Duodenal mucosa (tissue), 2 donors: ENCODE data around the gene TRIOBP.
"Not testable (repeated sequence)": the region's sequence is repeated elsewhere in the genome, so short reads cannot be mapped to it uniquely, and the experiment has no call there.

Source experiments
- H3K27ac ChIP-seq: one replicate; pipeline ENCODE4 v1.7.0; 2013; ENCODE audit warnings: low read depth, low read length
- H3K27me3 ChIP-seq, 2 donors: one replicate each; pipeline ENCODE4 v1.7.0; 2013; ENCODE audit warnings: low read length in 2 of 2, control low read depth in 1 of 2; ENCODE audit not compliant: insufficient read depth in 2 of 2, control insufficient read depth in 1 of 2
- H3K36me3 ChIP-seq, 2 donors: one replicate each; pipeline ENCODE4 v1.7.0; 2013; ENCODE audit warnings: low read length in 2 of 2, control low read depth in 1 of 2; ENCODE audit not compliant: insufficient read depth in 2 of 2, control insufficient read depth in 1 of 2
- H3K4me1 ChIP-seq, 2 donors: one replicate each; pipeline ENCODE4 v1.7.0; 2013; ENCODE audit warnings: low read length in 2 of 2, control low read depth in 1 of 2; ENCODE audit not compliant: insufficient read depth in 2 of 2, control insufficient read depth in 1 of 2
- H3K4me3 ChIP-seq, 2 donors: one replicate each; pipeline ENCODE4 v1.7.0; 2013; ENCODE audit warnings: low read length in 2 of 2, low read depth in 1 of 2
- H3K9ac ChIP-seq, 2 donors: one replicate each; pipeline ENCODE4 v1.7.0; 2013; ENCODE audit warnings: low read length in 2 of 2, low read depth in 1 of 2
- H3K9me3 ChIP-seq, 2 donors: one replicate each; pipeline ENCODE4 v1.7.0; 2013; ENCODE audit warnings: low read length in 2 of 2, control low read depth in 1 of 2; ENCODE audit not compliant: control insufficient read depth in 1 of 2

Gene TRIOBP

GRCh38 chr22:37696657-37697537 is at the start of gene TRIOBP:
TRIOBP (plus strand) TSS chr22:37697048; CDS start chr22:37701366, 4,318 bp downstream.
- Histone ChIP-seq H3K4me1 (peaks cover 5 to 6% of the 10 kb centered on the region in 2 donors), H3K27ac (no peak within 1 kb of the TSS), H3K36me3 (peaks cover 12 to 31% of the 10 kb centered on the region in 2 donors), H3K4me3 (no peak within 1 kb of the TSS), H3K9me3 (no peaks in the 10 kb centered on the region), H3K9ac (no peak within 1 kb of the TSS), H3K27me3 (no peaks in the 10 kb centered on the region)

- Histone ChIP-seq H3K27ac (peak overlapping the region; percentile 67), H3K4me1 (peaks cover 29 to 32% of the 10 kb centered on the region in 2 donors), H3K9me3 (no peaks in the 10 kb centered on the region), H3K9ac (peak overlapping the region; percentile 25 to 35), H3K27me3 (no peaks in the 10 kb centered on the region), H3K36me3 (peaks cover 20 to 82% of the 10 kb centered on the region in 2 donors), H3K4me3 (no peak overlapping the region)
Measured at GRCh38 chr22:37647317-37647716, 49.5 kb upstream of the TRIOBP start.

GRCh38 chr22:37647928-37648327 is 48.9 kb upstream of the TRIOBP start:
- Histone ChIP-seq H3K27ac (peak overlapping the region; percentile 47), H3K27me3 (no peaks in the 10 kb centered on the region), H3K9me3 (no peaks in the 10 kb centered on the region), H3K4me1 (peaks cover 23 to 26% of the 10 kb centered on the region in 2 donors), H3K36me3 (peaks cover 17 to 80% of the 10 kb centered on the region in 2 donors), H3K4me3 (no peak overlapping the region), H3K9ac (peak overlapping the region; percentile 27 to 38)

- Histone ChIP-seq H3K4me3 (no peak overlapping the region), H3K36me3 (peaks cover 20 to 66% of the 10 kb centered on the region in 2 donors), H3K27me3 (no peaks in the 10 kb centered on the region), H3K9ac (no peak overlapping the region), H3K9me3 (no peaks in the 10 kb centered on the region), H3K27ac (no peak overlapping the region), H3K4me1 (peaks cover 20 to 27% of the 10 kb centered on the region in 2 donors)
Measured at GRCh38 chr22:37650463-37651136, 46.2 kb upstream of the TRIOBP start.

- peak overlapping the region; percentile 50 to 70 for H3K9ac ChIP-seq
- no peaks in the 10 kb centered on the region for H3K27me3 ChIP-seq
- peaks cover 17 to 37% of the 10 kb centered on the region in 2 donors for H3K36me3 ChIP-seq
- H3K4me3 ChIP-seq: no peak overlapping the region
- H3K9me3 ChIP-seq: no peaks in the 10 kb centered on the region
- H3K4me1 ChIP-seq: peaks cover 19 to 24% of the 10 kb centered on the region in 2 donors
- H3K27ac ChIP-seq: peak overlapping the region; percentile 79
Measured at GRCh38 chr22:37654563-37655251, 42.1 kb upstream of the TRIOBP start.

- Histone ChIP-seq H3K9me3 (no peaks in the 10 kb centered on the region), H3K27me3 (no peaks in the 10 kb centered on the region), H3K9ac (no peak overlapping the region), H3K27ac (peak overlapping the region; percentile 57), H3K4me1 (peaks cover 24 to 29% of the 10 kb centered on the region in 2 donors), H3K36me3 (peaks cover 12 to 32% of the 10 kb centered on the region in 2 donors), H3K4me3 (no peak overlapping the region)
Measured at GRCh38 chr22:37655252-37655563, 41.6 kb upstream of the TRIOBP start.

GRCh38 chr22:37656583-37656982 is 40.3 kb upstream of the TRIOBP start:
- H3K9me3 ChIP-seq, H3K27ac ChIP-seq, H3K4me3 ChIP-seq, H3K27me3 ChIP-seq, H3K9ac ChIP-seq: not testable (repeated sequence)
- peaks cover 6 to 19% of the 10 kb centered on the region in 2 donors for H3K36me3 ChIP-seq
- peaks cover 37 to 43% of the 10 kb centered on the region in 2 donors for H3K4me1 ChIP-seq

- Histone ChIP-seq H3K27ac (peak overlapping the region; percentile 35), H3K4me3 (peak overlapping the region; percentile 52 to 63), H3K27me3 (no peaks in the 10 kb centered on the region), H3K9ac (peak overlapping the region; percentile 38 to 51), H3K4me1 (peaks cover 43 to 48% of the 10 kb centered on the region in 2 donors), H3K9me3 (no peaks in the 10 kb centered on the region), H3K36me3 (peaks cover 6 to 11% of the 10 kb centered on the region in 2 donors)
Measured at GRCh38 chr22:37657590-37658132, 39.2 kb upstream of the TRIOBP start.

- H3K36me3 ChIP-seq: peaks cover 3 to 4% of the 10 kb centered on the region in 2 donors
- H3K27me3 ChIP-seq: no peaks in the 10 kb centered on the region
- no peaks in the 10 kb centered on the region for H3K9me3 ChIP-seq
- peak within 1 kb of the TSS; percentile 77 to 98 for H3K9ac ChIP-seq
- H3K27ac ChIP-seq: peak within 1 kb of the TSS; percentile 82
- peaks cover 43 to 48% of the 10 kb centered on the region in 2 donors for H3K4me1 ChIP-seq
- peak within 1 kb of the TSS; percentile 72 to 90 for H3K4me3 ChIP-seq
Measured at GRCh38 chr22:37658133-37659065, 38.4 kb upstream of the TRIOBP start, which contains the start of gene PDXP. PDXP (plus strand) TSS chr22:37658723; CDS start chr22:37658783, 60 bp downstream.
